Stimulated activated CD4-positive, alpha-beta T cell treated with anti-CD3 and anti-CD28 coated beads, Interleukin-12 subunit alpha, Interleukin-12 subunit beta, amount 100 ng/mL, for 4 hours (primary cell): ENCODE results near the gene MUC20.
"Not testable (repeated sequence)": the region's sequence is repeated elsewhere in the genome, so short reads cannot be mapped to it uniquely, and the experiment has no call there.

Source experiments
- DNase-seq: peaks from one replicate; pipeline ENCODE4 v3.0.0-alpha.2; 2020

Gene MUC20

DNA sequence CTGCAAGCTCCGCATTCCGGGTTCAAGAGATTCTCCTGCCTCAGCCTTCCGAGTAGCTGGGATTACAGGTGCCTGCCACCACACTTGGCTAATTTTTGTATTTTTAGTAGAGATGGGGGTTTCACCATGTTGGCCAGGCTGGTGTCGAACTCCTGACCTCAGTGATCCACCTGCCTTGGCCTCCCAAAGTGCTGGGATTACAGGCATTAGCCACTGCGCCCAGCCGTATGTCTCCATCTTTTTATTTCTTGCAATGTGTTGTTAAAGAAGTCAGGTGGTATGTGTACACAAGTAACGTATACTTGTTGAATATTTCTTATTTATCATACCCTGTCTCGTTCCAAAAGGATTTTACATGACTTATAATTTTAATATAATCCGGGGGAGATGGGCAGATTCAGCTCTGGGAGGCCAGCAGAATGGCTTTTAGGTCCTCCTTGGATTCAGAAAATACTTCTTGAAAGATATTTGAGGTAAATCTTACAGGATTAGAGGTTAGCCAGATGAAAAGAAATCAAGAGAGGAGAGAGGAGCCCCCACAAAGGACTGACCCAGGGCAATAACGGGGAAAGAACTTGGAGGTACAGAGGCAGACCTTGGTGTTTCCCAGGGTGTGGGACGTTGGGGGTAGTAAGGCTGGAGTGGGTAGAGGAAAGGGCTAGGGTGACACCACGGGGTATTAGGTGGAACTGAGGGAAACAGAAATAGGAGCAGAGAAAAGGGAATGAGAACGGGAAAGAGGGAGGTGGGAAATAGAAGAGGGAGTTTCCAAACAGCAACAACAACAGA lies 27.2 kb upstream of the MUC20 start:
- no peak for DNase-seq

GRCh38 chr3:195694217-195695076 lies 26.3 kb upstream of the MUC20 start:
- not testable (repeated sequence) for DNase-seq

DNA sequence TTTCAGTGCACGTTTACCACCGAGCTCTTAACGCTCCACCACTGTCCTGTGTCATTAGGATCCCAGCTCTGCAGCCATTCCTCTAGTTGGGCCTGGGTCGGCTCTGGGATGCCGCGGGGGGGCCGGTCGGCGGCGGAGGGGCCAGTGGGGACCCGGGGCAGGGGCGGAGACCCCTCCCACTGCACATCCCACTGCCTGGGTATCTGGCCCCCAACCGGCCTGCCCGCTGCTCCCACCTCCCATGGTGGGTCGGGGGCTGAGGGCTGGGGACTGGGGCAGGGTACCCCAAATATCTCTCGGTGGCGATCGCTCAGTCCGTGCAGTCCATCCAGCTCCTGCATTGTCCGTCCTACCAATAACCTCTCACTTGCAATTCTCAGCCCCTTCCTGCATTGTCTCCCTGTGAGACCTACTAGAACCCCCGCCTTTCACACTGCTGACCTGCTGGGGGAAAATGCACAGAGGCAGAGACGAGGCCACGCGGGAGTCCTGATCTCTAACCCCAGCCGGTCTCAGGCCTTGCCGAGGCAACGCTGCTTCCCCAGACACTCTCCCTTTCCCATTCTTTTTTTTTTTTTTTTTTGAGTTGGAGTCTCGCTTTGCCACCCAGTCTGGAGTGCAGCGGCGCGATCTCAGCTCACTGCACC lies 24.0 kb upstream of the MUC20 start:
- no peak for DNase-seq

DNA sequence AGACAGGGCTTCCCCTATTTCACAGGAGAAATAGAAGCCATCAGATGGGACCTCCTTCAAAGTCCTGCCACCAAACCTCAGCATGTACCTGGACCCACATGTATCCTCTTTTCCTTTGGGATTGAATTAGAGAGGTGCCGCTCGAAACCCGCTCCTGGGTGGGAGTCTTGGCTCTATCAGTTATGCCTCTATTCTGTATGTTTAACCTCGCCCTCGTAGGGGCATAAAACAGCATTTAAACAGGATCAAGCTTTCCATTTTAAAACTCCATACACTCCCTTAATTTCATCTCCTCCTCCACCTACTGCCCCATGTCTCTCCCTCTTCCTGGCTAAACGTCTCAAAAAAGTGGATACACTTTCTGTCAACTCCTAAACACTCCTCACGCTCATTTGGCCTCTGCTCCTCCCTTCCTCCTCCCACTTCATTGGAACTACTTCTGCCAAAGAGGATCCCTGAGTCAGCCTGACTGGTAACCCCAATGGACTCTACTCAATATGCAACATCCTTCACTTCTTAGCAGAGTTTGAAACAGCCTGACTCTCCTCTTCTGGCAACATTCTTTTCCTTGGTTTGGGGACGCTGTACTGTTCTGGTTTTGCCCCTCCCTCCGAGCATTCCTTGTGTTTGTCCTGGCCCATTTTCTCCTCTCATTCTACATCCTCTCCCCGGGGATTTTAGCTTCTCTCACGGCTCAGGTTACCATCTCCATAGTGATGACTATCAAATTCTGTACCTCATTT lies 23.0 kb upstream of the MUC20 start:
- DNase-seq = no peak

- DNase-seq = no peak
These were observed 22.5 kb upstream of the MUC20 start for GRCh38 chr3:195698325-195698646.

- no peak for DNase-seq
These were observed 22.0 kb upstream of the MUC20 start for GRCh38 chr3:195698647-195699387.

DNA sequence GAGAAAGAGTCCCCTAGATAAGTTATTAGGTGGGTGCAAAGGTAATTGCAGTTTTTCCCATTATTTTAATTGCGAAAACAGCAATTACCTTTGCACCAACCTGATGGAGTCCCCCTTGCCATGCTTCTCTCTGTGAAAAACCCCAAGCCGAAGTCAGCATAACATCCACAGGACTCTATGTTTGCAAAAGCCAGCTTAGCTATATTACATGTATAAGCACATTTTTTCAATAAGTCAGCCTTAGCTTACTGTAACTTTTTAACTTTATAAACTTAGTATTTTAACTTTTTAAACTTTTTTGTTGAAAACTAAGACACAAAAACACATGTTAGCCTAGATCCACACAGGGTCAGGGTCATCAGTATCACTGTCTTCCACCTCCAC lies 21.4 kb upstream of the MUC20 start:
- DNase-seq = no peak

DNA sequence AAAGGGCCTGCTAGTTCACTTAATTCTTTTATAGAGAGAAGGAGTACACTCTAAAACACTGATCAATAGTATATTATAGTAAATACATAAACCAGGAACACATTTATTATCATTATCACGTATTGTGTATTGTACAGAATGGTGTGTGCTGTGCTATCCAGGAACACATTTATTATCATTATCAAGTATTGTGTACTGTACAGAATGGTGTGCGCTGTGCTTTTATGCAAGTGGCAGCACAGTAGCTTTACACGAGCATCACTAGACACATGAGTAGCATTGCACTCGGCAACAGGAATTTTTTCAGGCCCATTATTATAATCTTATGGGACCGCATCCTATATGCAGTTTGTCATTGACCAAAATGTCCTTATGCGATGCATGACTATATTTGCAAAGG lies 20.9 kb upstream of the MUC20 start:
- DNase-seq = no peak

- no peak for DNase-seq
These were observed 20.5 kb upstream of the MUC20 start for GRCh38 chr3:195700319-195700718.

- DNase-seq = no peak
These were observed 19.5 kb upstream of the MUC20 start for GRCh38 chr3:195701042-195701915.

- no peak for DNase-seq
These were observed 17.0 kb upstream of the MUC20 start for GRCh38 chr3:195703776-195704175.

DNA sequence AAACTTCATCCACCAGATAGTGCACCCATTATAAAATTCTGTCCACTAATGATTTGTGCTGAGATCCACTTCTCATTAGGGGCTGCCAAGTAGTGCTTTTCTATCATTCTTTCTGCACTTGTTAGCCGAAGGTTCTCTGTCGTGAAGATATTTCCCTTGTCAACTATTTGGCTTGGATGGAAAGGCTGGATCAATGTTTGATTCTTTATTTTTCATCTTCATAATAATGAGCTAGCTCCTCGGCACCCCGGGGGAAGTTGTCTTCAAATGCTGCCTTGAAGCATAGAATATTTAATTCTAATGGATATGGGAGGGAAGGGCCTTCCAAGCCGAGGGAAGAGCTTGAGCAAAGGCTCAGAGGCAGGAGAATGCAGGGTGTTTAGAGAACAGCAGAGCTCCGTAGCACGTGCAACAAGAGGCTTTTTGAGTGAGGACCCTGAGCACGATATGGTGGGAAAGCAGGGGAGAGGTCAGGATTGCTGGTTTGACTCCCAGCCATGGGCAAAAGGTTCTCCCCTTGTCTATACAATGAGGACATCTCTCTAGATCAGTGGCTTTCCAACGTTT lies 16.3 kb upstream of the MUC20 start:
- no peak for DNase-seq

DNA sequence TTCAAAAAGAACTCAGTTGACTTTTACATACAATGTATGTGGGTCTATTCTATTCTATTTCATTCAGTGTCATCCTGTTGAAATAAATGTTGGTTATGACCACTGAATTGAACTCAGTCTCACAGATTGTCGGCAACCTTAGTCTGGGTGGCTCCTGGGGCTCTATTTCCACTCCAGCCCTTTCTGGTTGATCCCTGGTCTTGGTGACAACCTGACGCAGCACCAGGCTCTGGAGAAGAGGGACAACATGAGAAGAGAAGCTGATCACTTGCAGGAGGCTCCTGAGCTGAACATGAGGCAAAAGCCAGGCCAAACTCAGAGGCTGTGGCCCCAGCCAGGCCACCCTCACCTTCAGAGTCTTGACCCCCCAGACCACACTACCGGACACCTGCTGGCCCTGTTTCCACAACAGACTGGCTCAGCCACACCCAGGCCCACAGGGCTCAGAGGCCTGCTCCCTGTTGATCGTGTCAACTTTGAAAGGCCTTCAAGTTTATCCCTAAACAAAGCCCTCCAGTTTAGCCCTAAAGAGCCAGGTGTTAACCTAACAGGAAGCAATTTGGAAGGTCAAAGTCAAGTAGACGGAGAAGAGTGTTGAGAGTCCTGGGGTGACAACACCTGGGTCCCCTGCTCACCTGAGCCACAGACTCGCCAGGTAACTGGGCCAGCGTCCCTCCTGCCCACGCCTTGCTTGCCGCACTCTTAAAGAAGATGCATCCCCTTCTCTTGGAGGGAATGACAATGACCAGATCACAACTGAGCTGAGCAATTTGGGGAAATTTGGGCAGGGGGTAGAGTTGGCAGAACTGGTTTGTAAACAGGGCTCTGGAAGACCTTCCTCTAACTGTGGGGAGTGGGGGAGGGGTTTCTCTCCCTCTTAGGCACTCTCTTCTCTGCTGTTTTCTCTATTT lies 15.4 kb upstream of the MUC20 start:
- DNase-seq = no peak

GRCh38 chr3:195708061-195708460 lies 12.7 kb upstream of the MUC20 start:
- no peak for DNase-seq

DNA sequence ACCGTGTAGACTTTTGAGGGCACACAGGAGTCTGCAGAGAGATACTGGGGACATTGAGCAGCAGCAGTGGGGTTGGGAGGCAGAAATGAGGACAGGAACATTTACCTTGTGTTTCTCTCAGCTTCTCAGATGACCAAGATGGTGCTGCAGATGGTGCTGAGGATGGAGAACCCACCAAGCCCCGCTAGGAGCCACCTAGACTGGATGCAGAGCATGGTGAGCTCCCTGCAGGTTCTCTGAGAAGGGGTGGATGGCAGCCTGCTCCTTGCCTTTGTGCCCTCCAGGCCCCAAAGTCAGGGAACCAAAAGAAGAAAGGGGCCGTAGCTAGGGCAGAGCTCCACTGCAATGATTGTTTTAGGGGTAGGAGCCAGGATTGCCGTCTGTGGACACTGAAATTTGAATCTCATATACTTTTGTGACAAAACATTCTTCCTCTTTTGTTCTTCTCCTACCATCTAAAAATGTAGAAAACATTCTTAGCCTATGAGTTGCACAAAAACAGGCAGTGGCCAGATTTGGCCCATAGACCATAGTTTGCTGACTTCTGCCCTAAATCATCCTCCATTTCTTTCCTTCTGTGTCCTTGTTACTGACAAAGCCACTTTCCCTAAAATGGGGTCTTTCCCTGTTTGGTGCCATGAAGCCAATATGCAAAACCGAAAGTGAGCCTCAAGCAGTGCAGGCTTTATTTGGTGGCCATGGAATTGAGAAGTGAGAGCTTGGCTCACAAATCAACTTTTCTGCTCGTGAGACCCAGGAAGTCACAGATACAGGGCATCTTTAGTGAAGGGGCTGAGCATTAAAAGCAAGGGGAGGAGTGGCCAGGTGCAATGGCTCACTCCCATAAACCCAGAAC lies 11.9 kb upstream of the MUC20 start:
- DNase-seq = no peak

- DNase-seq = no peak
These were observed 11.1 kb upstream of the MUC20 start for GRCh38 chr3:195709676-195710085.

GRCh38 chr3:195710126-195710905 lies 10.5 kb upstream of the MUC20 start:
- not testable (repeated sequence) for DNase-seq
